PC-9 (cell line): ENCODE results near the gene REPS2. TPM values are rescaled to one million over a fixed set of nuclear protein-coding genes. Genes with fewer than 3 reads are reported as not detected.

ENCODE experiments used
- BruUV-seq: library from RNA; stranded (reverse); fragments of 400-500 nt; replicated peaks from 2 replicates; lab custom pipeline; 2021; lab: Mats Ljungman, UMichigan
- CTCF ChIA-PET: fragments of 300-600 bp; sonication (Branson Sonifier 250); formaldehyde crosslinking; loops from one replicate; lab custom pipeline; 2022; ENCODE audit warnings: antibody characterized with exemption; lab: Charles Lee
- POLR2A ChIA-PET: fragments of 300-600 bp; sonication (Branson Sonifier 250); formaldehyde crosslinking; loops from one replicate; lab custom pipeline; 2022; ENCODE audit warnings: antibody characterized with exemption; ENCODE audit not compliant: unreplicated experiment; lab: Charles Lee
- DNase-seq, 2 experiments: peaks; one replicate each; pipeline versions ENCODE4 v3.0.0 to v3.0.0-alpha.2; 2015 to 2022; ENCODE audit warnings: mixed read lengths in 1 of 2
- H2AFZ ChIP-seq: fragments of 200-600 bp; sonication (generic); 2 replicates; pipeline ENCODE4 v1.8.1; 2017; ENCODE audit warnings: antibody characterized with exemption
- H3F3A ChIP-seq: fragments of 200-600 bp; sonication (generic); 2 replicates; pipeline ENCODE4 v1.8.1; 2017; ENCODE audit warnings: antibody characterized with exemption, mild to moderate bottlenecking, low read depth; ENCODE audit not compliant: insufficient read depth
- H3K27ac ChIP-seq: fragments of 200-600 bp; sonication (generic); 2 replicates; pipeline ENCODE4 v1.6.1; 2016; ENCODE audit warnings: mixed run types
- H3K27me3 ChIP-seq: fragments of 200-600 bp; sonication (generic); 2 replicates; pipeline ENCODE4 v1.6.1; 2016; ENCODE audit warnings: low read depth, mixed run types; ENCODE audit not compliant: insufficient read depth
- H3K36me3 ChIP-seq: fragments of 200-600 bp; sonication (generic); 2 replicates; pipeline ENCODE4 v1.6.1; 2016; ENCODE audit warnings: low read depth, mixed run types
- H3K4me1 ChIP-seq: fragments of 200-600 bp; sonication (generic); replicated peaks from 2 replicates; pipeline ENCODE4 v1.6.1; 2016; ENCODE audit warnings: mixed run types; ENCODE audit not compliant: insufficient read depth
- H3K4me2 ChIP-seq: fragments of 200-600 bp; sonication (generic); 2 replicates; pipeline ENCODE4 v1.6.1; 2017; ENCODE audit warnings: mixed run types
- H3K4me3 ChIP-seq: fragments of 200-600 bp; sonication (generic); 2 replicates; pipeline ENCODE4 v1.6.1; 2016; ENCODE audit warnings: mixed run types
- H3K79me2 ChIP-seq: fragments of 200-600 bp; sonication (generic); 2 replicates; pipeline ENCODE4 v1.6.1; 2017; ENCODE audit warnings: low read depth, mixed run types
- H3K9me2 ChIP-seq: fragments of 200-600 bp; sonication (generic); 2 replicates; pipeline ENCODE4 v1.8.1; 2017; ENCODE audit warnings: mild to moderate bottlenecking; ENCODE audit not compliant: insufficient read depth
- H3K9me3 ChIP-seq: fragments of 200-600 bp; sonication (generic); 2 replicates; pipeline ENCODE4 v1.8.1; 2016; ENCODE audit warnings: low read depth; ENCODE audit not compliant: insufficient read depth
- H4K20me1 ChIP-seq: fragments of 200-600 bp; sonication (generic); 2 replicates; pipeline ENCODE4 v1.8.1; 2017; ENCODE audit not compliant: insufficient read depth
- CTCF ChIP-seq: fragments of 200-600 bp; sonication (generic); conservative IDR thresholded peaks from 2 replicates; pipeline ENCODE4 v1.6.1; 2017; ENCODE audit warnings: mixed run types, antibody characterized with exemption, mild to moderate bottlenecking, moderate library complexity
- EZH2 ChIP-seq: fragments of 200-600 bp; sonication (generic); IDR thresholded peaks from 2 replicates; pipeline ENCODE4 v1.8.0; 2017; ENCODE audit warnings: antibody characterized with exemption, low read depth
- intact Hi-C: fragments of 100-400 bp; cut with micrococcal nuclease; formaldehyde crosslinking; loops from one replicate; pipeline ENCODE4 v1.10.0; 2022; ENCODE audit not compliant: unreplicated experiment
- total RNA-seq: library from RNA; stranded (reverse); gene quantifications from 2 replicates; pipeline ENCODE4 v1.2.3, GENCODE V29; 2021

Gene REPS2
- total RNA-seq, 1 experiment from 2014 or later, result 29.2 TPM

- TF ChIP-seq EZH2 (no peak), CTCF (no peak)
- no TSS peak for BruUV-seq
- POLR2A ChIA-PET, result no interaction called here
- no peaks in the 10 kb centered on the region for H3K9me3 ChIP-seq
- no peak overlapping the region for H3K27ac ChIP-seq
- H3F3A ChIP-seq, result no peaks in the 10 kb centered on the region
- H3K27me3 ChIP-seq, result no peaks in the 10 kb centered on the region
- H3K4me3 ChIP-seq, result no peak overlapping the region
- no peaks in the 10 kb centered on the region for H4K20me1 ChIP-seq
- intact Hi-C loops, result no loop called here
- CTCF ChIA-PET, result no interaction called here
- no peaks in the 10 kb centered on the region for H3K9me2 ChIP-seq
- no peaks in the 10 kb centered on the region for H3K4me1 ChIP-seq
- no peak overlapping the region for H3K4me2 ChIP-seq
- H3K36me3 ChIP-seq, result no peaks in the 10 kb centered on the region
- H2AFZ ChIP-seq, result no peak overlapping the region
- peak; percentile 24 to 70 for DNase-seq
- H3K79me2 ChIP-seq, result no peaks in the 10 kb centered on the region
Measured at GRCh38 chrX:17032351-17032750, 85.9 kb downstream of the REPS2 start.

GRCh38 chrX:17033225-17033624 is 86.8 kb downstream of the REPS2 start:
- Histone ChIP-seq H3K9me2 (no peaks in the 10 kb centered on the region), H3K4me3 (no peak overlapping the region), H3F3A (no peaks in the 10 kb centered on the region), H3K27me3 (no peaks in the 10 kb centered on the region), H4K20me1 (no peaks in the 10 kb centered on the region), H3K36me3 (no peaks in the 10 kb centered on the region), H3K27ac (no peak overlapping the region), H3K9me3 (no peaks in the 10 kb centered on the region), H3K4me1 (no peaks in the 10 kb centered on the region), H3K4me2 (no peak overlapping the region), H2AFZ (no peak overlapping the region), H3K79me2 (no peaks in the 10 kb centered on the region)
- ChIA-PET CTCF (no interaction called here), POLR2A (no interaction called here)
- no TSS peak for BruUV-seq
- no peak for TF ChIP-seq EZH2
- TF ChIP-seq CTCF, result no peak
- intact Hi-C loops, result no loop called here
- no peak for DNase-seq

GRCh38 chrX:17035111-17035510 is 88.7 kb downstream of the REPS2 start:
- H3K27me3 ChIP-seq, result no peaks in the 10 kb centered on the region
- no peaks in the 10 kb centered on the region for H3K36me3 ChIP-seq
- H3K4me2 ChIP-seq, result no peak overlapping the region
- H3F3A ChIP-seq, result peaks cover 6% of the 10 kb centered on the region; the same call in 1 of the 2 replicates
- H3K79me2 ChIP-seq, result no peaks in the 10 kb centered on the region
- H3K27ac ChIP-seq, result no peak overlapping the region
- H3K9me2 ChIP-seq, result no peaks in the 10 kb centered on the region
- no peak overlapping the region for H2AFZ ChIP-seq
- H4K20me1 ChIP-seq, result no peaks in the 10 kb centered on the region
- DNase-seq, result no peak
- ChIA-PET POLR2A (no interaction called here), CTCF (no interaction called here)
- no peak for TF ChIP-seq CTCF
- TF ChIP-seq EZH2, result no peak
- H3K9me3 ChIP-seq, result no peaks in the 10 kb centered on the region
- H3K4me3 ChIP-seq, result no peak overlapping the region
- peaks cover 11% of the 10 kb centered on the region for H3K4me1 ChIP-seq
- intact Hi-C loops, result no loop called here
- no TSS peak for BruUV-seq
